Mucosa of stomach (tissue), 1 donor: Measurements from ENCODE around the gene PDE11A.
"Not testable (repeated sequence)": the region's sequence is repeated elsewhere in the genome, so short reads cannot be mapped to it uniquely, and the experiment has no call there.

Experiments
- H3K27me3 ChIP-seq: one replicate; pipeline ENCODE4 v1.7.0; 2013; ENCODE audit warnings: mild to moderate bottlenecking, low read length; ENCODE audit not compliant: control insufficient read depth, insufficient read depth
- H3K36me3 ChIP-seq: one replicate; pipeline ENCODE4 v1.7.0; 2013; ENCODE audit warnings: low read length; ENCODE audit not compliant: control insufficient read depth, insufficient read depth
- H3K4me1 ChIP-seq: one replicate; pipeline ENCODE4 v1.7.0; 2013; ENCODE audit warnings: mild to moderate bottlenecking, low read length; ENCODE audit not compliant: control insufficient read depth, insufficient read depth
- H3K4me3 ChIP-seq: one replicate; pipeline ENCODE4 v1.7.0; 2013; ENCODE audit warnings: low read length
- H3K9ac ChIP-seq: one replicate; pipeline ENCODE4 v1.7.0; 2013; ENCODE audit warnings: mild to moderate bottlenecking, low read length, moderate library complexity
- H3K9me3 ChIP-seq: one replicate; pipeline ENCODE4 v1.7.0; 2013; ENCODE audit warnings: mild to moderate bottlenecking, low read length, moderate library complexity; ENCODE audit not compliant: control insufficient read depth
- donor health status: Pancreatic carcinoma.

The PDE11A gene

DNA sequence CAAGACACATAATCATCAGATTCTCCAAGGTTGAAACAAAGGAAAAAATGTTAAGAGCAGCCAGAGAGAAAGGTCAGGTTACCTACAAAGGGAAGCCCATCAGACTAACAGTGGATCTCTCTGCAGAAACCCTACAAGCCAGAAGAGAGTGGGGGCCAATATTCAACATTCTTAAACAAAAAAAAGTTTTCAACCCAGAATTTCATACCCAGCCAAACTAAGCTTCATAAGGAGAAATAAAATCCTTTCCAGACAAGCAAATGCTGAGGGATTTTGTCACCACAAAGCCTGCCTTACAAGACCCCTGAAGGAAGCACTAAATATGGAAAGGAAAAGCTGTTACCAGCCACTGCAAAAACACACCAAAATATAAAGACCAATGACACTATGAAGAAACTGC lies 39.0 kb downstream of the PDE11A start:
- H3K4me1 ChIP-seq, H3K27me3 ChIP-seq, H3K9me3 ChIP-seq, H3K9ac ChIP-seq, H3K36me3 ChIP-seq, H3K4me3 ChIP-seq: not testable (repeated sequence)

DNA sequence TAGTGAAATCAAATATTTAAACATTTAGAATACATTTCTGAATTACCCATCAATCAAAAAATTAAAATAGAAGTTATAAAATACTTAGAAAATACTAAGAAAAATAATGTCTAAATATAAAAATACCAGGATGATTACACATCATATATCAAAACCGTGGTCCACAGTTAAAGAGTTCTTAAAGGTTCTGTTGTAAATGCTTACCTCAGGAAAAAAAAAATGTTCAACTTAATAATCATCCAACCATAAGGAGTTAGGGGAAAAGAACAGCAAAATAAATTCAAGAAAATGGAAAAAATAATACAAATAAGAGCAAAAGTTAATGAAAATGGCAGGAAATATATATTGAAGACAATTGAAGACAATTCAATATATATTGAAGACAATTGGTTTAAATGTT lies 43.2 kb downstream of the PDE11A start:
- H3K27me3 ChIP-seq, result no peaks in the 10 kb centered on the region
- H3K9me3 ChIP-seq, result no peaks in the 10 kb centered on the region
- no peaks in the 10 kb centered on the region for H3K36me3 ChIP-seq
- no peak overlapping the region for H3K4me3 ChIP-seq
- H3K9ac ChIP-seq, result no peak overlapping the region
- no peaks in the 10 kb centered on the region for H3K4me1 ChIP-seq

DNA sequence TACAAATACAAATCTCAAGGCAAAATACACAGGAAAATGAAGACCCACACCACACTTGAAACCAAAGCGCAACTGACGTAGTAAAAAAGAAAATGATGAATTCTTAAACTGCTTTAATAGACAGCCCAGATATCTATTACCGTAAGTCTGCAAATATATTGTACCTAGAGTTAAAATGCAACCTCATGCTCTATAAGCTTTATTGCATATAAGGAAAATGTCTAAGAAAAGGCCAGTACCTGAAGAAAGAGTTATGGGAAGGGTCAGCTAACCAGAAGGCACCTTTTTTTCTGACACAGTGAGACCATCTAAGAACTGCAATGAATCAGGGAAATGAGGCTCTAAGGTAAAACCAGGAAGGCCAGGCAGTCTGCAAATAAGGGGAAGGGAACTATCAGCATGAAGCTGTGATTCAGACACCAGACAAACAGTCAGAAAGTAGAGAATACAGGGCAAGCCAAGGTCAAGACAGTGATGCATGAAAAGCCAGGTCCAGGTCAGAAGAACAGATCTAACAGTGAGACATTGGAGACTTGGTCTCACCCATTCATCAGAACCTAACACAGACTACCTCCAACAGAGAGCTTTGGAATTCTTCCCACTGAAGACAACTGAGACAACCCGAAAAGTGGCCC lies 46.9 kb downstream of the PDE11A start:
- no peak overlapping the region for H3K4me3 ChIP-seq

DNA sequence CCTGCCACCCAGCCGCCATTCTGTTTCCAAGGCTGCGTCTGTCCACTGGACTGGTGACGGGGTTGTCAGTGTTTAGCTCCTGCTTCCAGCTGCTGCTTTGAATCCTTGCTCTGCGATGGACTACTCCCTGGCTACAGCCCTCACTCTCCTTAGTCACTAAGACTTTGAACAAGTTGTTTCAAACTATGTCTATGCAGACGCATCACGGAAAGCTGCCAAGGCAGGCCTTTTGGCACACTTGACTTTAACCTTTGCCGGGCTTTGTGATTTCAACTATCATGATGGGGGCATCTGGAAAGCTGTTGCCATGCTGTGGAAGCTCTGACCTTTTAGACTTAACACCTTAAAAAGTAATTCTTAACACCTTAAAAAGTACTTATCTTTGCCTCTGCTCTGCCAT lies 54.4 kb downstream of the PDE11A start:
- no peaks in the 10 kb centered on the region for H3K36me3 ChIP-seq
- no peaks in the 10 kb centered on the region for H3K27me3 ChIP-seq
- H3K4me1 ChIP-seq, result no peaks in the 10 kb centered on the region

More for the DNA sequence above, 46.9 kb downstream of the PDE11A start:
- Histone ChIP-seq H3K4me1 (no peaks in the 10 kb centered on the region), H3K27me3 (no peaks in the 10 kb centered on the region), H3K36me3 (no peaks in the 10 kb centered on the region), H3K9ac (no peak overlapping the region), H3K9me3 (no peaks in the 10 kb centered on the region)

DNA sequence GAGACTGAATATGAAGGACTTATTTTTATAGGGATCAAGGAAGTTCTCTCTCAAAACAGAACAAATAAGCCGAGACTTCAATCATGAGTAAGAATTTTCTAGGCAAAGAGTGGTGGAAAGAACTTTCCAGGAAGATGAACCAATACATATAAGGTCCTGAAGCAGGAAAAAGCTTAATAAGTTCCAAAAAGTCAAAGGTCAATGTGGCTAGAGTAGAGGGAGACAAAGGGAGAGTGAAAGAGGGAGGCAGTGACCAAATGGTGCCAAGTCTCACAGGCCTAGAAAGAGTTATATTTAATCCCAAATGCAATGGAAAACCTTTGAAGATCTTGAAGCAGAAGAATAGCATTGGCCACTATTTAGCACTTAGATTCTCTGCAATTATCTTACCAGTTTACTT lies 56.0 kb downstream of the PDE11A start:
- Histone ChIP-seq H3K4me1 (no peaks in the 10 kb centered on the region), H3K27me3 (no peaks in the 10 kb centered on the region)

More for the DNA sequence above, 54.4 kb downstream of the PDE11A start:
- Histone ChIP-seq H3K4me3 (no peak overlapping the region), H3K9ac (no peak overlapping the region), H3K9me3 (no peaks in the 10 kb centered on the region)

DNA sequence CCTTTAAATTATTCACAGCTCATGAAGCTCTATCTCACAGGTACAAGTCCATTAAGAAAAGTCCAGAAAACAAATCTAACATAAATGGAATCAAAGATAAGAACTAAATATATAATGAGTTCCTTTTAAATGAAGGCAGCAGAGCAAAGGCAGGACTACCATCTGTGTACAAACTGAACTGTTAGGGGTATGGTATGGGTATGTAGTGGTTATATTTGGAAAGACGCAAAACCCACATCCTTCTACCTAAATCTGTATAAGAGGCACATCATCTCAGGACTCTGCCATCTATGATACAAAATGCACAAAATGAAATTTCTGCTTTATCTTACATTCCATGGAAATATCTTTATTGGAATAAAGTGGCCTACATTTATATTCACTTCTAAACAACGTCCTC lies 59.9 kb downstream of the PDE11A start:
- Histone ChIP-seq H3K9me3 (no peaks in the 10 kb centered on the region), H3K4me1 (no peaks in the 10 kb centered on the region), H3K9ac (no peak overlapping the region), H3K4me3 (no peak overlapping the region), H3K36me3 (no peaks in the 10 kb centered on the region), H3K27me3 (no peaks in the 10 kb centered on the region)

More for the DNA sequence above, 56.0 kb downstream of the PDE11A start:
- Histone ChIP-seq H3K9me3 (no peaks in the 10 kb centered on the region), H3K36me3 (no peaks in the 10 kb centered on the region), H3K9ac (no peak overlapping the region), H3K4me3 (no peak overlapping the region)

DNA sequence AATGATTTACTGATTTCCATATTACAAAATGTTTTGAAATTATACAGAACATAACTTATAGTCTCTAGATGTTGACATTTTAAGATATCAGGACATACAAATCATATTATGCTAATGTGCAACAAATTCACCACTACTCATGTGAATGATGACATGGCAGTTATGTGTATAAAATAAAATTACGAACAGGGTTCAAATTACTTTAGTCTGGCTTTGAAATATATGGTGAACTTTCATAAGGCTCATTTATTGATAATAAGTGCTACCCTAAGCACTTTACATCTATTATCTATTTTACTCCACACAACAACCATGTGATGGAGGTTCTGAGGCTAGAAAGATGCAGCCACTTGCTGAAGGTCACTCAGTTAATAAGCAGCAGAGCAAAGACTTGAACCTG lies 62.8 kb downstream of the PDE11A start:
- Histone ChIP-seq H3K4me1 (no peaks in the 10 kb centered on the region), H3K9ac (no peak overlapping the region), H3K27me3 (no peaks in the 10 kb centered on the region), H3K4me3 (no peak overlapping the region), H3K9me3 (no peaks in the 10 kb centered on the region), H3K36me3 (no peaks in the 10 kb centered on the region)

DNA sequence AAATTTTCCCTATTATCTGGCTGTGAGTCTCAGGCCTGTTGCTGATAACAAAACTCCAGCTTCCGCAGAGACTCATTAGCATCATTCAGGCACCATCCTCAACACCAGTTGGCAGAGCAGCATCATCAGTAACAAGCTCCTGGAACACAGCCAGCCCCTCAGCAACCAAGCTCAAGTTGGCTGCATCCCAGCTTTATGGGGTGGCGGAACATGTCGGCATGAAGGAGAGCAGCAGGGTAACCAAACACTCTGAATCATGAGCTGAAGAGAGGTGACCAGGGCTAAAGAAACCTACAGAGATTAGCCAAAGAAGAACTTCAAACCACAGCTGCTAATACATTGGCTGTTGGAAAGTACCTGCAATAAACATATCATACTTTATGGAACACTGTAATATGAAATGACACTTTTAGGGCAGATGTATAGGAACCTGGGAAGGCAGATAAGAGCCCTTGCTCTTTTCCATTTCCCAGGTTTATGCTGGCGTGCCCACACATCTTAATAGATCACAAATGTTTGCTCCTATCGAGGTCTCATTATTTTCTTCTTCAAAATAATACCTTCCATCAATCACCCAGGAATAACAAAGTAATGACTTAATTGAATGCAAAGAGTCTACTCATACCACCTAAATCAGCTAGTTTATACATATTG lies 63.8 kb downstream of the PDE11A start:
- Histone ChIP-seq H3K36me3 (no peaks in the 10 kb centered on the region), H3K9me3 (no peaks in the 10 kb centered on the region), H3K4me3 (no peak overlapping the region), H3K27me3 (no peaks in the 10 kb centered on the region), H3K9ac (no peak overlapping the region), H3K4me1 (no peaks in the 10 kb centered on the region)

DNA sequence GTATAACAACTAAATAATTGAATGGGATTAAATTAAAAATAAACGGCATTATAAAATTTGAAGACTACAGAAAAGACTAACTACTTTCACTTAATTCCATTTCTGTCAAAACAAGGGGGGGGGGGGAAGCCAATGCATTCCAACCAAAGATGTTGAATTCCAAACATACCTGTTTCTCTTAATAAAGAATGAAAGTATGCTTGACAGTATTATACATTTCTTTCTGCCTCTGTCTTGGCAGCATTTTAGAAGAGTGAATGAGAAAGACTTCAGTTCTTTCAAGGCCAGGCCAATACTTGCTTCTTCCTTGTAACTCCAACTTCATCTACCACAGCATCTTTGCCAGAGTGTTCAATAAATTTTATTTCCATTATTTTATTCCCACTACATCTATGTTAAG lies 65.9 kb downstream of the PDE11A start:
- no peaks in the 10 kb centered on the region for H3K27me3 ChIP-seq
- no peak overlapping the region for H3K4me3 ChIP-seq
- H3K9ac ChIP-seq, result no peak overlapping the region
- no peaks in the 10 kb centered on the region for H3K9me3 ChIP-seq
- H3K4me1 ChIP-seq, result no peaks in the 10 kb centered on the region
- no peaks in the 10 kb centered on the region for H3K36me3 ChIP-seq

DNA sequence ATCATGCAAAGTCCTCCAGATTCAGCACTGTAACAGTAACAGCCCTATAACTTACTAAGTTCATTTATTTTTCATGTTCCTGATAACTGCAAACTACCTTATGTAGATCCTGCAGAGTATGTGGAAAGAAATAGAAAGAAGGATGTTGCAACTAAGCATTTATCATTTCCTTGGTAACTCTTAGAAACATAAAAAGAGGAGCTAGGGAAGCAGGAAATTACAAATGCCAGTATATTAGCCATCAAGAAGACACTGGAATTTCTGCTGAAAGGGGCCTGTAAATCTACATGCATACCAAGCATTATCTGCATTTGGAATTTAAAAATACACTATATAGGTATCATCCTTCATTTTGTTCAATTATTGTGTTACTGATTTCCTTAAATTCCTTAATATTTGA lies 66.8 kb downstream of the PDE11A start:
- Histone ChIP-seq H3K4me3 (no peak overlapping the region), H3K9me3 (no peaks in the 10 kb centered on the region), H3K36me3 (no peaks in the 10 kb centered on the region), H3K9ac (no peak overlapping the region), H3K4me1 (no peaks in the 10 kb centered on the region), H3K27me3 (no peaks in the 10 kb centered on the region)

DNA sequence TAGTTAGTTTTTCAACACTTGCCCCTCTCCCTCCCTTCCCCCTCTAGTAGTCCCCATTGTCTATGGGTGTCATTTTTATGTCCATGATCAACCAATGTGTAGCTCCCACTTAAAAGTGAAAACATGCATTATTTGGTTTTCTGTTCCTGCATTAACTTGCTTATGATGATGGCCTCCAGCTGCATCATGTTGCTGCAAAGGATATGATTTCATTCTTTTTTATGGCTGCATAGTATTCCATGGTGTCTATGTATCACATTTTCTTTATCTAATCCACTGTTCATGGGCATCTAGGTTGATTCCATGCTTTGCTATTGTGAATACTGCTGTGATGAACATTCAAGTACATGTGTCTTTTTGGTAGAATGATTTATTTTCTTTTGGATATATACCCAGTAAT lies 70.5 kb downstream of the PDE11A start:
- no peaks in the 10 kb centered on the region for H3K27me3 ChIP-seq
- no peaks in the 10 kb centered on the region for H3K4me1 ChIP-seq
- H3K9ac ChIP-seq, result no peak overlapping the region
- no peaks in the 10 kb centered on the region for H3K36me3 ChIP-seq
- no peak overlapping the region for H3K4me3 ChIP-seq
- H3K9me3 ChIP-seq, result no peaks in the 10 kb centered on the region

DNA sequence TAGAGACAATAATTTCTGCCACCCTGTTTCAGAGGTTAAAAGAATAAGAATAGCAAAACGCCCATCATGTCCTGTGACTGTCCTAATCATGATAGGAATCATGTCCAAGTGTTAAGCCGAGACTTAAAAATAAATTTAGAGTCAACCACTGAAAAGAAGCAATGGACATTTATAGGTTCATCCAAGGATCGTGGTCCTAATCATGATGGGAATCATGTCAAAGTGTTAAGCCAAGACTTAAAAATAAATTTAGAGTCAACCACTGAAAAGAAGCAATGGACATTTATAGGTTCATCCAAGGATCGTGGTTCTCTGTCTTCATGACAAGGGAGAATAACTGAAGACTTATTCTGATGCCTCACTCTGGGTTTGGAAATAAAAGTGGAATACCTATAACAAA lies 73.6 kb downstream of the PDE11A start:
- Histone ChIP-seq H3K27me3 (no peaks in the 10 kb centered on the region), H3K9ac (no peak overlapping the region), H3K4me3 (no peak overlapping the region), H3K4me1 (no peaks in the 10 kb centered on the region), H3K36me3 (no peaks in the 10 kb centered on the region), H3K9me3 (no peaks in the 10 kb centered on the region)

DNA sequence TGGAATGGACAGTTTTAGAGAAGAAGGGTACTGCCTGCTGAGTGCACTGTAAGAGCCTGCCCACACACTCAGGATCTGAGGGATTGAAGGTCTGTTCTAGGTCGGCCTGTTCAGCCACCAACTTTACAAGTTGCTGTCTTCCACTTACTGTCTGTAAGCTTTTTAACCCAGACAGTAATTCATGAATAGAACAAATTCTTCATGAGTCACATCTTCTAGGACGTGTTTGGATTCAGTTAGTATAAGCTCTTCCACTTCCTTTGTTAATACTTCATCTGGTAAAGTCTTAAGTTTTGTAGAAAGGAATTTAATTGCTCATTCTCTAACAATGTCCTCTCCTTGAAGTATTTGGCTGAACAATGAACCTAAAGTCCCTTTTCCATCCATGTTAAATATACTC lies 74.6 kb downstream of the PDE11A start:
- H3K36me3 ChIP-seq, result no peaks in the 10 kb centered on the region
- no peaks in the 10 kb centered on the region for H3K9me3 ChIP-seq
- H3K27me3 ChIP-seq, result no peaks in the 10 kb centered on the region
- H3K9ac ChIP-seq, result no peak overlapping the region
- no peaks in the 10 kb centered on the region for H3K4me1 ChIP-seq
- no peak overlapping the region for H3K4me3 ChIP-seq
